GM04503 (cell line): ENCODE results near the gene ROBO1.

Source experiments
- DNase-seq: peaks from one replicate; pipeline ENCODE4 v3.0.0-alpha.2; 2012; ENCODE audit warnings: low read depth

Gene ROBO1

DNA sequence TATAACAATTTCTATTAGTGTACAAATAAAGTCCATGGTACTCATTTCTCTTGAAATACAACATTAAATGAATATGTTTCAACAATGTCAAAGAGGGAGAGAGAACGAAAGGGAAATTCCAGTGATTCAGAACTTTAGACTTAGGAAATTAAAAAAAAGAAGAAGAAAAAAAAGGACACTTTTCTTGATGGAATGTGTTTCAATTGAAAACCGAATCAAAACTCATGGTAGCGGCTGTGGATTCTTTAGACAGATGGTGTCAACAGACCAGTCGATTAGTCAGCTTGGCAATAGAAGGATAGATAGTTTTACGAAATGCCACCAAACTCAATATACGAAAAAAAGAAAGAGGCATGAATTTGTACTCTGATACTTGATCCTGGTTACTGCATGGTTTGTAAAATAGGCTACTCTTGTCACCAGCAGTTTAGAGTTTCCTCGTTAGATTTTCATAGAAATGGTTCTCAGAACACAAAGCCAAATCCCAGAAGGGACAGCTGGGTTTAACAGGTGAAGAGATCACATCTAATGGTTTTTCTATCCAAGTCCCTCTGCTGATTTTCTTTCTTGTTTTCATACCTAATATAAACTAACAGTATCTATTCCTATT, 793.5 kb downstream of the ROBO1 start:
- DNase-seq = peak; percentile 47

DNA sequence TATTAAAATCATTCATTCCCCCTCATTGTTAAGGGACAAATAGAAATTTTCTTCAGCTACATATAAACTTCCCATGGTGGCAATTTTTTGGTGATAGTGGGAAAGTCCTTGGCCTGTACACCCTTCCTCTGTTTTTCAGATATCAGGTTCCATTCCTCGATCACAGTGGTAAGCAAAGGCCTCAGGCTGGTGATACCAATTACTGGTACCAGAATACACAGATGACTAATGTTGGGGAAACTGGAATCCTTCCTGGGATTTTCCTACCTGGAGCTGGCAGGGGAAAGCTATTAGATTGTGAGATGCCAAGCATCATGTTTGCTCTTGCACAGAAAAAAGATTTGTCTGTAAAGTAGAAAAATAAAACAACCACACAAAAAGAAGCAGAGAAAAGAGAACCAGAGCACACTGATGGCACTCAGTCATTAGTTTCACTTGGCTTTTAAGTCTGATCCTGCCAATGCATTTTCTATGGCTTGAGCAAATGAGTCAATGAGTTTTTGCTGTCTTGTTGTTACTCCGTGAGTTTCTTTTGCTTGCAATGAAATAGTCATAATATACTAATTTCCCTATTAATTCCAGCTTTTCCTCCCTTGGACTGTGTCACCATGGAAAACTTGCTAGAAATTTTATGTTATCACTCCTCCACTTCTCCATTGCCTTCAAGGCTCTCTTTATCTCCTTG, 795.0 kb downstream of the ROBO1 start:
- DNase-seq = no peak

DNA sequence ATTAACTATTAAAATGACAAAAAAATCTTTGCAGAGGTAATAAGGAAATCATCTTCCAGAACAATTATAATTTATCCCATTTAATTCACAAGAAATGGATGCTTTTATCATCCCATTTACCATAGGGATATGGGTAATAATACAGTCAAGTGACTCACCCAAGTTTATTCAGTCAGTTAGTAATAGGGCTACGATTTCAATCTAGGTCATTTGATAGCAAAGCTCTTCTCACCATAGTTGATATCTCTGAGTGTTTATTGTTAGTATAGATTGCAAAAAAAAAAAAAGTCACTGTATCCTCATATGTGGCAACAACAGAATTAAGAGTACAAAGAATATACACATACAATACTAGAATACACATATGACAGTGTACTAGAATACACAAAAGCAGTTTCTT, 797.1 kb downstream of the ROBO1 start:
- DNase-seq = no peak

DNA sequence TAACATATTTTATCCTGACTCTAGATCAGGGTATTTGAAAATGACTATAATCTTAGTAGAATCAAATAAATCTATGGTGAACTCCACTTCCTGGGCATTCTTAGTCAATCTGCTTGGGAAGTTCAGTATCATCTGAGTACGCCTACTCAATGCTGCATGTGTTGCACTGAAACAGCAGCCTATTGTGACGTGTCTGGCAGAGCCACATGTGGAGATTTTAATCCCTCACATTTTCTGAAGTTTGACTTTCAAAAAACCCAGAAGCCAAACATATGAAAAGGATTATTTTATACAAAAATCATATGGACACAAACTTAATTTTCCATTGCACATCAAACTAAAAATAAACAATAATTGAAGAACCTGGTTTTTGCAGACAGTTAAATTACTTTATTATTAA, 798.3 kb downstream of the ROBO1 start:
- no peak for DNase-seq

DNA sequence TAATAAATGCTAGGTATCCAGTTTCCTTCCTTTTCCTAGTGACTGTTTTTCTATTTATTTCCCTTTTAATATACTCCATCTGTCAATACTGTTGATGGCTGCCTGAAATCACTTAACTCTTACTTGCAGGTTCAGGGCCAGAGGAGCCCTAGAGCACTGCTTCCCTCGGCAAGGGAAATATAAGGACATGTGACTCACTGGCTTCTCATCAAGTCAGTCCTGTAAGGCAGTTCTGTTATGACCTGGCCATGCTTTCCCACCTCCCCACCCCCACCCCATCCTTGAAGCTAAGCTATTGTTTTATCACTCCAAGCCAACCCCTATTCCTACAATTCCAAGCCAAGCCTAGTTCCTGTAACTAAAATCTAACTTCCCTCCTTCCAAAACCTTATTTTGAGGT, 800.7 kb downstream of the ROBO1 start:
- DNase-seq = no peak

DNA sequence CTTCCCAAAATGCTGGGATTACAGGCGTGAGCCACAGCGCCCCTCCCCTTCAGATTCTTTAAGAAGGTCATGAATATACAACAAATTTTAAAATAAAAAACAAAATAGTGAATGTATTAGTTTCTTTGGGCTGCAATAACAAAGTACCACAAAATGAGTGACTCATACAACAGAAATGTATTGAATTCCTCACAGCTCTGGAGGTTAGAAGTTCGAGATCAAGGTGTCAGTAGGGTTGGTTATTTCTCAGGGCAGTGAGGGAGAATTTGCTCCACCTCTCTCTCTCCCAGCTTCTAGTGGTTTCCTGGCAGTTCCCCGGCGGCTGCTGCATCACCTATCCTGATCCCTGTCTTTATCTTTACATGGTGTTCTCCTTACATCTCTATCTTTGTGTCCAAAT, 804.0 kb downstream of the ROBO1 start:
- no peak for DNase-seq

DNA sequence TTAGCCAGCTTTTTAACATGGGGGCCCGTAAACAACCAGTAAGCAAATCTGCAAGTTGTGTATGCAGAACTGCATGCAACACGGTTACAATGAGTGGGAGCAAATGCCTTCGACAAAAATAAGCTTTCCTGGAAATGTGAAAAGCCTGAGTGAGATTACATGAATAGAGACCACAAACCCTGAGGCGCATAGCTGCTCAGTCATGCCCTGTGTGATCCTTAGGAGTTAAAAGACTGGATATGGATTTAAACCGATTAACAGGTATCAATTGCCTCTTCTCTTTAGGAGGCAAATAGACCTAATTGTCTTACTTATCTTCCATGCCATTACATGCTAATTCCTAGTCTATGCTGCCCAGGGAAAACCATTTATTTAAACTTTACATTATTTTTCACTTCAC, 810.3 kb downstream of the ROBO1 start:
- no peak for DNase-seq

DNA sequence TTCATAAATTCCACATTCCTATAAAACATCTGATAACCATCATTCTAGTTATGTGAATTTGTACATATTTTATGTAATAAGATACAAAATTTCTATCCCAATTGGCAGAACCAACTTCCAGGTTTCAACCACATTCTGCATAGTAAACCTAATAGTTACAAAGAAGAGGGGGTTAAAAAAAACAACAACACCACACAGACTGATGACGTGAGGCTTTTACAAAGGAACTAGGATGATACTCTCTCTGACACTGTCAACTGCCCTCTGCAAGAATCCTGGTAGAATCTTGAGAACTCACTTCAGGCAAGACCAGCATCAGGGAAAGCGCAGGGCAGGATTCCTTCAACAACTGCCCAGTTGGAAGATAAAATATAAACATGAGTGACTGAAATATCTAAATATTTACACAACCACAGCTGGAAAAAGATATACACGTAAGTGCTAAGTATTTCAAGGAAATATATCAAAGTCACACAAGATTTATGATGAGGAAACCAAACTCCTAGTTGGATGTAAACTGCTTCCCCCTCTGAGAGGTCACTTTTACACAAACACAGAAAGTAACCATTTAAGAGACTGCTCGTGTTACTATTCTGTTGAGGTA, 816.4 kb downstream of the ROBO1 start:
- DNase-seq = no peak

DNA sequence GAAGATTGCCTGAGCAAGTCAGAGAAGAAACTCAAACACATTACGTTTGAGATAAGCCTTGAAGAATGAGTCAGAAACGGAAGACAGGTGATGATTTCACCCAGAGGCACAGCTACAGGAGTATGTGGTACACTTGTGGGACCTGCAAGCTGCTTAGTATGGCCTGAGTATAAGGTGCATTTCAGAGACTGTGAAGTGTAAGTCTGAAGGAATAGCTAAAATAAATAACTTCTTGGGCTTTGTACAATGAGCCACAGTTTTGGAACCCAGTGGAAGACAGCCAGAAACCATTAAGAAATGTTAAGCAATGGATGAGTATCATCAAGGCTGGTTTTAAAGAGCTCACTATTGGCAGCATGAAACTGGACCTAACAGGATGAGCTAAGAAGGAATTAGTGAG, 826.2 kb downstream of the ROBO1 start:
- peak; percentile 85 for DNase-seq

DNA sequence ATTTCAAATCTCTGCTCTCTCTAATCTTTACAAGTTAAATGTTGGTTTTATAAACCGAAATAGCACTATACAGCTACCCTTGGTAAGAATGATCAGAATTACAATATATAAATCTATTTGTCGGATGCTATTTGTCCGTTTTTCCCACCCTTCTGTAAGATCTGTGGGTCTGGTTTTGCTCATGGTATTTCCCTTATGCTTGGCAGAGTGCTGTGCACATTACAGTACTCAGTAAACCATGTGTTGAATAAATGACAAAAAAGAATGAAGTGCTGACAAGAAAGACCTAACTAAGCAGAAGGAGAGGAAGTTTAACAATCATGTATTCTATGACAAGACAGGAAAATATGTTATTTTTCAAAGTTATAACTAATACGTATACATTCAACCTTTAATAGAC, 827.2 kb downstream of the ROBO1 start:
- DNase-seq = no peak

DNA sequence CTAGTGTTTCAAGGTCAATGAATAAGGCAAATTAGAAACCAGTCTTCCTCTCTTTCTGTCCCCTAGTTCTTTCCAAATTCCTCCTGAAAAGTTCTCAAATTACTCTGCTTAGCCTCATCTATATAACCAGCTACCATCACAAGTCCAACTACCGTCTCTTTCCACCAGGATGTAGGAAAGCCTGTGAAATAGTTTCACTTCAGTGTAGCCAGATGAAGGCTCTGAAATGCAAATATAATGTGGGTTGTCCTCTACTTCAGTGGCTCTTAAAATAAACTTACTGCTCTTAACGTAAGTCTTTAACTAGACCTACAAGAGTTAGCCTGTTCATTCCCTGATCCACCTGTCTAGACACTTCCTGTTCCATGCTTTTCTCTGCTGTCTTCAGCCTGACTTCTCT, 827.7 kb downstream of the ROBO1 start:
- no peak for DNase-seq

DNA sequence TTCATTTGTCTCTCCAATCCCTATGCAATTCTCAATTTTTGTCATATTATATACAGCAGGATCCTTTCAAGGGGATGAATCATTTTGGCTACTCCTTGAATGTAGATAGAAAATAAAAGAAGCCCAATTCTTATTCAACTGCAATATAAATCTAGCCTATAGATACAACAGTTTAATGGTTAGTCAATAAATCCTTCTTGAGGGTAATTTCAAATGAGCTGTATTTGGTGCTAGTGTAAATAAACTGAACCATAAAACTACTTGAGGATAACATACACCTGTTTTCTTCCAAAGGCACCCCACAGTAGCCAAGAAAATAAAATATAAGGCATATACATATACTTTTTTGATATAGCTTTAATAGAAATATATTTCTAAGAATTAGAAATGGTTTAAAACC, 830.3 kb downstream of the ROBO1 start:
- no peak for DNase-seq

DNA sequence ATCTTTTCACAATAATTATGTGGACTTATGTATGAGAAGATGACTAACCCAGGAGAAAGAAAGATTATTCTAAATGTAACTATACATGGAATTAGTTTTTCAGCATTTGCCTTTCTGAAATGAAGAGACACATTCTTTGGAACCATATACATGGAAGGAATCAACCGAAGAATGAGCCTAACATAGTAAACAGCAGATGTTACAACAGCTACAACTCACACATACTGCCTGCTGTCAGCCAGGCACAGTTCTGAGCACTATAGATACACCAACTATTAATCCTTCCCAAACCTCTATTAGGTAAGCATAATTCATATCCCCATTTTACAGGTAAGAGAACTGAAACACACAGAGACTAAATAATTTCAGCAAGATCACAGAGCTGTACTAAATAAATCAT, 840.0 kb downstream of the ROBO1 start:
- DNase-seq = no peak

DNA sequence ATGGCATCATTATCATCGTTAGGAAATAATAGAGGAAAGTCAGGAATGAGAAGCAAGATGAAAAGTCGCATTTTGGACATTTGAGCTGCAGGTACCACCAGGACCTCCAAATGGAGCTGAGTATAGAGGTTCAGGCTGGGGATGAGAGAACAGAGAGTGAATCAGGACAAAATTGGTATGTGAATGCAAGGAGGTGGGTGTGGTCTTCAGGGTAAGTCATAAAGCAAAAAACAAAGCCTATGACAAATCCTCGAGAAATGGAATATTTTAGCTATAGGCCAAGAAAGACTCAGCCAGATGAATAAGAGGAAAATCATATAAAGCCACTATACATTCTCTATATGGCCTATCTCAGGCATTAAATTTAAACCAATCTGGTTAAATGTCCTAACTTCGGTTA, 841.3 kb downstream of the ROBO1 start:
- DNase-seq = no peak

DNA sequence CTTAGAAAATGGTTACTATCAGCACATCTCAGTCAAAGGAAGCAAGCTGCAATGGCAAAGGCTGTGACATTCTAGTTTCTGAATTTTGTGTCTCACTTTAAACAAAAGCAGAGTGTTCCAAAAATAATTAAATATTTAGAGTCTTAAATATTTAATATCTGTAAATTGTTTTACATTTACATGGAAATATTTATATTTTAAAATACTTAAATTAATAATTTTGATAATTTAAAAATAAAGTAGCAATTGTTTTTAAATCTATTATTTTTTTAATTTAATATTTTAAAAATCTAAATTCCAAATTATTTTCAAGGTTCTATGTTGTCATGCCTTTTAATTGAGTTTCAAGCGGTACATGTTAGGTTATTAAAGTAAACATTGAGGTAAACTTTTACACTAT, 843.1 kb downstream of the ROBO1 start:
- no peak for DNase-seq

DNA sequence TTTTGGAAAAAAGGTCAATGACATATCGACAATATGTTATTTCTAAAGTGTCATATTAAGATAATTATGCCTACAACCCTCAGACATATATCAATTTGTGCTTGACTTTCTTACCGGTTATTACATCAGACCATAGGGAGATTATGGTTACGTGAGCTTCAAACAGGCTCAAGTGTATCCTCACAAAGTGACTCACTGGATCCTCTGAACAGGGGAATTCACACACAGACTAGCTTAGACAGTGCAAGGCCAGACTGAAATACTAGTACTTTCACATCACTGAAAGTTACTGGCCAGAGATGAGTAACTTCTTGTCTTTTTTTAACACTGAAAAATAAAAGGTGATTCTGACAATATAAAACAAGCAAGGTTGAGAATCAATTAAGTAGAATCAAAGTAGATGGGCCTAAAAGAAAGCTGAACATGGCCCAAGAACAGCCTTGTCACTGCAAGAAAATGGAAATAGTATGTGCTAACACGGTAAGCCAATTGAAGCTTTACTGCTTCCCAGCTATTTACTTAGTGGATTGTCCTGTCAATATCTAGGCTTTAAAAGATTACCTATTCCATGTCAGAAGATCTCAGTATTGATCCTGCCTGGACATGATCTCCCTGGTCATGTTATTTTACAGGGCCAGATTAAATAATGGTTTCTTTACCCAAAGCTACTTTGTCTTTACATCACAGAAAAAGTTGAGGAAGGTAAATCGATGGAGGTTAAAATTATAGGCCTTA, 848.6 kb downstream of the ROBO1 start:
- peak; percentile 65 for DNase-seq

DNA sequence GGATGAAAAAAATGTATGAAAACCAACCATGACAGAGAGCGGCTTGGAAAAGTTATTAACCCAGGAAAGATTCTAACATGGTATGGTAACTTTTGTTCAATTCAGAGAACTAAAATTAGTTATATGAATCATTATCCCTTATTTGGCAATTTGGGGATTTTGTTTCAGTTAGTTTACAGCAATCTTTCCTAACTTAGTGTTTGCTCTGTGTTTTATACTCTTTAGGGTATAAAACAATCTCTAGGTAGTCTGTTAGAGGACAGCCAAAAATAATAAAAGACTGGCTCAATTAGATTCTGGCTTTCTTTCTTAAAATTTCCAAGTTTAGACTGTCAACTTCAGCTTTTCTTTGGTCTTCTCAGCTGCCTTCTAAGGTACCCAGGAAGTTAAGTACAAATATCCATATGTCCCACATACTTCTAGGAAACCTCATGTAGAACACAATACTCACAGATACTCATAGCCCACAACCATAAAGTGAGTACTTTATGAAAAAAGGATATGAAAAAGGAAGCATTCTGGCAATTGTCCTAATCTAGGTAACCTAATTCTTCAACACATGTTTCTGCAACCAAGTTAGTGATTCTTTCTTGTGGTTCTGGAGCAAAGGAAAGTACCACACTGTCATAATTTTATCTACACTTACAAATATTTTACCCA, 849.3 kb downstream of the ROBO1 start:
- no peak for DNase-seq

DNA sequence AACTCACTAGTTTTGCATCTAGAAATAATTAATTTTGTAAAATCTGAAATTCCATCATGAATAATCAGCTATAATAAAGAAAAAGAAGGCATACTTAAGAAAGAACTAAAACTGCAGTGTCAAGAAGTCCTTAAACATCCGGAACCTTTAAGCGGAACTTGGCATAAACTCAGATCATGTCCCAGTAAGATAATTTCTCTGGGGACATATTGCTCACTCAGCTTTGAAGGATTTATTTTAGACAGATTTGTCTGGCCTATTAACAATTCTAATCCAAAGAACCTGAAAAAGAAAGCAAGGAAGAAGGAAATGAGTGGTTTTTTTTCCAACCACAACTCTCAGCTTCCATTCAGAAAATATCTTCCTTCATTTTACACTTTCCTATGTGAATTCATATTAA, 850.3 kb downstream of the ROBO1 start:
- no peak for DNase-seq

DNA sequence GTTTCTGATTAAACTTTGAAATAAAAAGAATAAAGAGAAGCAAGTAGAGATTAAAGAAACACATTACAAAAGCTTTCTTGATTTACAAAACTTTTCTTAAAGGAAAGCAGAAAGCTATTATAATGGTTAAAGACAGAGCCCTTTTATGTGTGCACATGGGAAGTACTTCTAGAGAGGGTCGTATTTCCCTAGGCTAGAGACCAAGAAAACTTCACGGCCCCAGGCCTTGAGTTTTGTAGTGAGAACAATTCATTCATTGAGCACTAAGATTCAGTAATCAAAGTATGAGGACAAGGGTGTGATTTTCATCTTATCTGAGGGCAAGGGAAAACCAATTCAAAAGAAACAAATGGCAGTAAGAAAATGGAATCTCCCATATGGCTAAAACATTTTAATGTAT, 854.1 kb downstream of the ROBO1 start:
- no peak for DNase-seq

DNA sequence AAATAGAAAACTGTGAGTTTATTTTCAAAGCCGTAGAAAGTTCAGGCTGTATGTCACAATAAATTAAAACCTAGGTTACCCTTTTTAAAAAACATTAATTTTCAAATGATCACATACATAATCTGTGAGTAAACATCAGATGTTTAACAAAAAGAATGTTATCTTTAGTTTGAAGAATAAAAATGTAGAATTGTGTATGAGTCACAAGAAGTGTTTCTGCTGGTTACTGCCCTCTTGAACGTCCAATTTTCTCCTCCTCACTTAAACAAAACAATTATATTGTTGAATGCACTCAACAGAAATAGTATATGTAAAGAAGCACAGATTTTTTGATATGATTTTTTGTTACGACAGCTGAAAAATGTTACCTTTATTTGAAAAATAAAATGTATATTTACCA, 855.1 kb downstream of the ROBO1 start:
- no peak for DNase-seq

DNA sequence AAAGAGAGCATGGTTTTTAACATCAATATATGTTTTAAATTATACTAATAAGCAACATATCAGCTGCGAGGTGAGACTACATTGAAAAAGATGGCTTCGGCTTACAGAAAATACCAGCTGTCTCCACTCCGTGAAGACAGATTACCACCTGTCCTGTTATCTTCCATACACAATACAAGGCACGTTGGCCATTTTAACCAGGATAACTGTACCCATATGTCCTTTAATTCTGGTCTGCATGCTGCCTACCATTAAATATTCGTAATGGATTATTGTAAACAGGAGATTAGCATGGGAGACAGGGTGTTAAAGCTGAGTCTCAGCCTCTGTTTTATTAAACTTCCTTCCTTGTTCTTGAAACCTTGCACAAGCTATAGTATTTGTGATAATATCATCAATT, 855.5 kb downstream of the ROBO1 start:
- DNase-seq = no peak

DNA sequence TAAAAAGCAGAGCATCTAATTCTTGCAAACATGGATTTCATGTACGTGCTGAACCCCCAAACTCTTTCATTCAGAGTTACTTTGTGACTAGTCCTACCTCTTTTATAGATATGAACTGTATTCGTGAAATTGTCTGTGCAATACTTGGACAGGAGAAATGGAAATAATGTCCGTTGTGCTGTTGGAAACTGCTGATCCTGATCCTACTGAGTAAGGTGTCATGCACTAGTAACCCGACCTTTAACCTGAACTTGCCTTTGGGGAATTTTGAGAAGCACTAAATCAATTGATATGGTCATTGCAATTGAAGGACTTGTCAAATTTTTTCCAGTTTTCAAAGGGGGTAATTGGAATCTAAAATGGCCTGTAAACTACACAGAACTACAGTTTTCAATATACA, 856.4 kb downstream of the ROBO1 start:
- no peak for DNase-seq

DNA sequence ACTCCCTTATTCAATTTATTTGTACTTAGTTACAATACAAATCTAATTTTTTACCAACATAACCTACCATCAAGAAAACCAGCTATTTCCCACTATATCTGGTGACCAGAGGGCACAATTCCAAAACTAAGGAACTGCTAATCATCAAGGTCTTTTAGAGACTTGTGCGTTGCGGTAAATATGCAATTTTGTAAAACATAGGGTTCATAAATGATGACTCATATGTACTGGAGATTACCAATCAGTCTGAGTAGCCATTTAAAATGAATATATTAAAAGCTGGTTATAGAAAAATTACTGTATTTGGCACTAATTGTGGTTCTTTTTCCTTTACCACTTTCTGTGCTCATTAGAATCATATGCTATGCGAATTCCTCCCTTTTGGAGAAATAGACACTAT, 859.6 kb downstream of the ROBO1 start:
- no peak for DNase-seq
